Hematopoietic multipotent progenitor cell treated with erythropoietin and hydrocortisone succinate and interleukin-3 and kit ligand, for 8 days (in vitro differentiated cells): ENCODE results near the gene CILP2.
A peak's percentile ranks its signal among the peaks of the same experiment; 100 is the strongest.

ENCODE experiments used
- DNase-seq: peaks from one replicate; pipeline ENCODE4 v3.0.0-alpha.2; 2015

Gene CILP2

GRCh38 chr19:19529783-19530422, 8.2 kb upstream of the CILP2 start:
- DNase-seq, result no peak

- no peak for DNase-seq
These were observed 7.7 kb upstream of the CILP2 start for GRCh38 chr19:19530423-19530804.

GRCh38 chr19:19530889-19531288, 7.2 kb upstream of the CILP2 start:
- DNase-seq, result no peak

GRCh38 chr19:19531951-19532805, 5.9 kb upstream of the CILP2 start:
- DNase-seq, result peak; percentile 69

GRCh38 chr19:19532806-19533701, 5.0 kb upstream of the CILP2 start:
- no peak for DNase-seq

GRCh38 chr19:19533841-19534240, 4.2 kb upstream of the CILP2 start:
- DNase-seq, result peak; percentile 61

GRCh38 chr19:19534556-19535265, 3.4 kb upstream of the CILP2 start:
- DNase-seq, result no peak

- DNase-seq, result no peak
These were observed 2.5 kb upstream of the CILP2 start for GRCh38 chr19:19535311-19536191.

GRCh38 chr19:19537075-19538048, 703 bp upstream of the CILP2 start:
- no peak for DNase-seq

- DNase-seq, result no peak
These were observed 711 bp downstream of the CILP2 start for GRCh38 chr19:19538785-19539166.

GRCh38 chr19:19539698-19540063, 1.6 kb downstream of the CILP2 start:
- DNase-seq, result no peak

GRCh38 chr19:19540064-19540714, 2.1 kb downstream of the CILP2 start:
- DNase-seq, result peak; percentile 83

GRCh38 chr19:19540715-19541515, 2.9 kb downstream of the CILP2 start:
- peak; percentile 58 for DNase-seq

- DNase-seq, result no peak
These were observed 3.6 kb downstream of the CILP2 start for GRCh38 chr19:19541616-19542015.

GRCh38 chr19:19542507-19542906, 4.4 kb downstream of the CILP2 start:
- DNase-seq, result no peak

GRCh38 chr19:19543101-19543500, 5.0 kb downstream of the CILP2 start:
- DNase-seq, result no peak

GRCh38 chr19:19543640-19544039, 5.6 kb downstream of the CILP2 start:
- DNase-seq, result no peak

- DNase-seq, result no peak
These were observed 6.3 kb downstream of the CILP2 start for GRCh38 chr19:19544257-19544953.
